CD4-positive, alpha-beta T cell treated with Interleukin-15 for 1 hour (primary cell): ENCODE results near the gene PHOX2A.
"Not testable (repeated sequence)": the region's sequence is repeated elsewhere in the genome, so short reads cannot be mapped to it uniquely, and the experiment has no call there.

ENCODE experiments used
- DNase-seq: peaks from one replicate; pipeline ENCODE4 v3.0.0-alpha.2; 2020

Gene PHOX2A

GRCh38 chr11:72244060-72244360, at the start of gene PHOX2A:
PHOX2A (minus strand) TSS chr11:72244176; CDS start chr11:72244004, 172 bp downstream.
- no peak for DNase-seq

- no peak for DNase-seq
Observed at GRCh38 chr11:72293391-72293790, 49.4 kb upstream of the PHOX2A start.

GRCh38 chr11:72292106-72292785, 48.3 kb upstream of the PHOX2A start:
- DNase-seq = no peak

DNA sequence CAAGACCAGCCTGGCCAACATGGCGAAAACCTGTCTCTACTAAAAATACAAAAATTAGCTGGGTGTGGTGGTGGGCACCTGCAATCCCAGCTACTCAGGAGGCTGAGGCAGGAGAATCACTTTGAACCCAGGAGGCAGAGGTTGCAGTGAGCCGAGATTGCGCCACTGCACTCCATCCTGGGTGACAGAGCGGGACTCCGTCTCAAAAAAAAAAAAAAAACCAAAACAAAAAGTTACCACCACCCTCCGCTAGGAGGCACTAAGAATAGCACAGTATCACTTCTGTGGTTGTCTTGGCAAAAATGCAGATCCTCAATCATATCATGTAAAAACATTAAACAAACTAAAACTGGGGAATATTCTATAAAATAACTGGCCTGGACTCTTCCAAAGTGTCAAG, 46.8 kb upstream of the PHOX2A start:
- DNase-seq = not testable (repeated sequence)

DNA sequence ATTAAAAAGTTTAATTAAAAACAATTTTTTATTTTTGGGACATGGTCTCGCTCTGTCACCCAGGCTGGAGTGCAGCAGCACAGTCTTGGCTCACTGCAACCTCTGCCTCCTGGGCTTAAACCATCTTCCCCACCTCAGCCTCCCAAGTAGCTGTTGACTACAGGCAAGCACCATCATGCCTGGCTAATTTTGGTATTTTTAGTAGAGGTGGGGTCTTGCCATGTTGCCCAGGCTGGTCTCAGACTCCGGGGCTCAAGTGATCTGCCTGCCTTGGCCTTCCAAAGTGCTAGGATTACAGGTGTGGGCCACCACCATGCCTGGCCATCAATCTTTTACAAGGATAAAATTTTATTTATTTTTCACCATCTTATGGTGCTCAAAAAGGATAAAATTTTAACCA, 43.3 kb upstream of the PHOX2A start:
- DNase-seq = no peak

DNA sequence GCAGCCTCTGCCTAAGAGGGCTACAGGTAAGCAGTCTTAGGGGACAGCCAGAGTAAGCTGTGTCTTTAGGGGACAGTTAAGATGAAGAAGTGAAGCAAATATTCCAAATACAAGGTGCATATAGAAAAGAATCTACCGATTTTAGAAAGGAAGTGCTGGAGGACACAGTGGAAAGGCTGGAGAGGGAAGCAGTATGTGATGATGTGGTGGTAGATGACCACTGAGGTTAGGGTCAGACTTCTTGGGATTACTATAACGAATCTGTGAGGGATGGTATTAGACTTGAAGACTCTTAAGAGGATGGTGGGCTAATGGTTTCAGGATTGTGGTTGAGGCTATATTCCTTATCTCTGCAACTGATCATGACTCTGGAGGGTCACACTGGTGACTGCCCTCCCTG, 40.0 kb upstream of the PHOX2A start:
- DNase-seq = no peak

GRCh38 chr11:72280726-72281315, 36.8 kb upstream of the PHOX2A start:
- DNase-seq = no peak

DNA sequence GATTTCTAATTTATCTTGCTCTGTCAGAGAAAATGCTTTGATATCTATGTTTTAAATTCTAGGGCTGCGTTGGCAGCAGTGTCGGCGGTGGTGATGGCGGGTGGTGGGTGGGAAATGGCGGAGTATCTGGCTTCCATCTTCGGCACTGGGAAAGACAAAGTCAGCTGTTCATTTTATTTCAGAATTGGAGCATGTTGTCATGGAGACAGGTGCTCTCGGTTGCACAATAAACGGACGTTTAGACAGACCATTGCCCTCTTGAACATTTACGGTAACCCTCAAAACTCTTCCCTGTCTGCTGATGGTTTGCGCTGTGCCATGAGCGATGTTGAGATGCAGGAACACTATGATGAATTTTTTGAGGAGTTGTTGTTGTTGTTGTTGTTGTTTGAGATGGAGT, 36.1 kb upstream of the PHOX2A start:
- no peak for DNase-seq

- no peak for DNase-seq
Observed at GRCh38 chr11:72278905-72279304, 34.9 kb upstream of the PHOX2A start.

- no peak for DNase-seq
Observed at GRCh38 chr11:72274435-72274834, 30.5 kb upstream of the PHOX2A start.

DNA sequence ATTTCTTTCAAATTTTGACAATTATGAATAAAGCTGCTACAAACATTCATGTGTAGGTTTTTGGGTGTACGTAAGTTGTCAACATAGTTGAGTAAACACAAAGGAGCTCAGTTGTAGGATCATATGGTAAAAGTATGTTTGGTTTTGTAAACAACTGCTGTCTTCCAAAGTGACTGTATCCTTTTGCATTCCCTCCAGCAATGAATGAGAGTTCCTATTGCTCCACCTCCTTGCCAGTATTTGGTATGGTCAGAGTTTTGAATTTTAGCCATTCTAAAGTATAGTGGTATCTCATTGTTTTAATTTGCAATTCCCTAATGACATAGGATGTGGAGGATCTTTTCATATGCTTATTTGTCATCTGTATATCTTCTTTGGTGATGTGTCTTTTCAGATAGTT, 28.0 kb upstream of the PHOX2A start:
- DNase-seq = no peak

GRCh38 chr11:72267956-72268617, 24.1 kb upstream of the PHOX2A start:
- no peak for DNase-seq

- DNase-seq = not testable (repeated sequence)
Observed at GRCh38 chr11:72266960-72267359, 23.0 kb upstream of the PHOX2A start.

- DNase-seq = no peak
Observed at GRCh38 chr11:72265951-72266350, 22.0 kb upstream of the PHOX2A start.

GRCh38 chr11:72263361-72263760, 19.4 kb upstream of the PHOX2A start:
- DNase-seq = no peak

DNA sequence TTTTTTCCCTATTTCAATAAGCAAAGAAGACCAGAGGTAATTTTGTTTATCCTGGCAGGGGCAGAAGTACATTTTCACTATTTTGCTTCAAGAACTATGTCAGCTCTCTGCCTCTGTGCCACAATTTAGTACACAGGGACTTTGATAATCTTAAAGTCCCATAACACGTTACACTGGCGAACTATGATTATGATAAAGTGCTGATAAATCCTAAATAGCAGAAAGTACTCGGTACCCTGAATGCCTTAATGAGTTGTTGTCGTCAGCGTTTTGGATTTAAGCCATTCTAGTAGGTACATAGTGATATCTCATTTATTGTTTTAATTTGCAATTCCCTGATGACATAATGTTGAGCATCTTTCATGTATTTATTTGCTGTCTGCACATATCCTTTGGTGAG, 16.6 kb upstream of the PHOX2A start:
- no peak for DNase-seq

- DNase-seq = no peak
Observed at GRCh38 chr11:72259490-72259889, 15.5 kb upstream of the PHOX2A start.

GRCh38 chr11:72257570-72257969, 13.6 kb upstream of the PHOX2A start:
- no peak for DNase-seq

- no peak for DNase-seq
Observed at GRCh38 chr11:72254299-72254993, 10.5 kb upstream of the PHOX2A start.

DNA sequence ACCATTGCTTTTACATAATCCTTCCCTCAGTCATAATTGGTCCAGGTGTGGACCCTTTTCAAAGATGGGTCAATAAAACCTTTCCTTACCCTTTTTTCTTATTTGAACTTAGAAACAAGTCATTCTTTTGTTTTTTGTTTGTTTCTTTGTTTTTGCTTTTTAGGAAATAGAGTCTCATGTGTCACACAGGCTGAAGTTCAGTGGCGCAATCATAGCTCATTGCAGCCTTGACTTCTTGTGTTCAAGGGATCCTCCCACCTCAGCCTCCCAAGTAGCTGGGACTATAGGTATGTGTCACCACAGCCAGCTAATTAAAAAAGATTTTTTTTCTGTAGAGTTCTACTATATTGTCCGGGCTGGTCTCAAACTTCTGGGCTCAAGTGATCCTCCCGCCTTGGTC, 9.4 kb upstream of the PHOX2A start:
- no peak for DNase-seq

- no peak for DNase-seq
Observed at GRCh38 chr11:72251614-72252013, 7.6 kb upstream of the PHOX2A start.

- DNase-seq = no peak
Observed at GRCh38 chr11:72250661-72251464, 6.9 kb upstream of the PHOX2A start.

GRCh38 chr11:72249961-72250360, 6.0 kb upstream of the PHOX2A start:
- DNase-seq = no peak
